HEK293T (cell line): ENCODE data around the gene ILKAP.

Experiments used
- BHLHE40 ChIP-seq: fragments of 450-650 bp; IDR thresholded peaks from 2 replicates; pipeline ENCODE4 v1.6.1; 2016; ENCODE audit warnings: mild to moderate bottlenecking, moderate library complexity, borderline replicate concordance
- ELF4 ChIP-seq: fragments of 450-650 bp; IDR thresholded peaks from 2 replicates; pipeline ENCODE4 v1.6.1; 2017; ENCODE audit warnings: antibody characterized with exemption
- FOXM1 ChIP-seq: fragments of 450-650 bp; IDR thresholded peaks from 2 replicates; pipeline ENCODE4 v1.6.1; 2017; ENCODE audit warnings: mild to moderate bottlenecking, borderline replicate concordance
- HDGF ChIP-seq: fragments of 450-650 bp; IDR thresholded peaks from 2 replicates; pipeline ENCODE4 v1.6.1; 2017; ENCODE audit warnings: antibody characterized with exemption, borderline replicate concordance
- L3MBTL2 ChIP-seq: fragments of 450-650 bp; conservative IDR thresholded peaks from 2 replicates; pipeline ENCODE4 v1.6.1; 2016; ENCODE audit warnings: mild to moderate bottlenecking
- SUZ12 ChIP-seq: fragments of 450-650 bp; IDR thresholded peaks from 2 replicates; pipeline ENCODE4 v1.6.1; 2016; ENCODE audit warnings: mild to moderate bottlenecking
- ZNF384 ChIP-seq: fragments of 450-650 bp; IDR thresholded peaks from 2 replicates; pipeline ENCODE4 v1.6.1; 2016

DNA sequence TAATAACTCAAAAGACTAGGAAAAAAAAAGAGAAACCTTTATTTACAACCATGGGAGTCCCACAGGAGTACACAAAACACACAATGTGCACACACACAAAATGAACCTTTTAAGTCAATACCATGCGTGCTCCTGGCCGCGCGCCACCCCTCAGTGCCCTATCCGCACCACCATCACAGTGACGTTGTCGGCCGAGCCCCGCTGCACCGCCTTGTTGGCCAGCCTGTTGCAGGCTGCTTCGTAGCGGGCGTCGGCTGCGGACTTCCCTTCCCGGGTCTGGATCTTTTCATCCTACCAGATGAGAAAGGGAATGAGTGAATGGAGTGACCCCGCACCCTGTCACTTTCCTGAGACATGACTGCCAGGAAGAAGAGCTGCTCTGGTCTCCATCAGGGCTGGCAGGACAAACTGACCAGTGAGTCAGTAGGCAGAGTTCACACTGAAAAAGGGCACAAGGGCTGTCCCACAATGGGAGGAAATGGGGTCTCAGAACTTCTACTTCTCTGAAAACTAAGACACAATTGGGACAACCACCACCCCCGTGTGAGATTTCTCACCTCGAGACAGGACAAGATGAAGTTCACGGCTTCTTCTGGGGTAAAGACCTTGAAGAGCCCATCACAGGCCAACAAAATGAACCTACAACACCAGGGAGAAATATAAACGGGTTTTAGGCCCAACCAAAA lies 33.0 kb downstream of the ILKAP start:
- no peak for TF ChIP-seq BHLHE40
- TF ChIP-seq ZNF384, result no peak
- no peak for TF ChIP-seq HDGF
- no peak for TF ChIP-seq L3MBTL2
- no peak for TF ChIP-seq ELF4
- TF ChIP-seq FOXM1, result no peak
- TF ChIP-seq SUZ12, result no peak
